Upper lobe of left lung (tissue), 6 donors: Measurements from ENCODE around the gene MYOM1. TPM values are rescaled to one million over a fixed set of nuclear protein-coding genes. Genes with fewer than 3 reads are reported as not detected.

ENCODE experiments used
- ATAC-seq, 2 donors: fragments of 200-7000 bp; cut with Tn5 transposase; one replicate each; pipeline ENCODE4 v1.9.1; 2022; ENCODE audit warnings: mild to moderate bottlenecking in 2 of 2, moderate library complexity in 2 of 2; ENCODE audit not compliant: low FRiP score in 2 of 2
- DNase-seq, 2 donors: peaks; one replicate each; pipeline ENCODE4 v3.0.0-alpha.2; 2019 to 2020
- H3K27ac ChIP-seq, 4 donors: fragments of 200-600 bp; sonication (generic); one replicate each; pipeline ENCODE4 v1.5.1; 2016 to 2019
- H3K27me3 ChIP-seq, 4 donors: fragments of 200-600 bp; sonication (generic); one replicate each; pipeline ENCODE4 v1.5.1; 2017 to 2019
- H3K36me3 ChIP-seq, 4 donors: fragments of 200-600 bp; sonication (generic); one replicate each; pipeline ENCODE4 v1.5.1; 2016 to 2019
- H3K4me1 ChIP-seq, 4 donors: fragments of 200-600 bp; sonication (generic); one replicate each; pipeline ENCODE4 v1.5.1; 2018 to 2019
- H3K4me3 ChIP-seq, 4 donors: fragments of 200-600 bp; sonication (generic); one replicate each; pipeline ENCODE4 v1.5.1; 2017 to 2019; ENCODE audit warnings: mild to moderate bottlenecking in 2 of 4, moderate library complexity in 1 of 4
- H3K9me3 ChIP-seq, 4 donors: fragments of 200-600 bp; sonication (generic); one replicate each; pipeline ENCODE4 v1.5.1; 2018 to 2019
- CTCF ChIP-seq, 6 experiments: fragments of 450-650 bp in 4 of 6; fragments of 200-600 bp in 2 of 6; sonication (generic) in 2 of 6; IDR thresholded peaks; one replicate each; pipeline ENCODE4 v1.5.1; 2016 to 2019; ENCODE audit warnings: antibody characterized with exemption in 6 of 6
- EP300 ChIP-seq, 4 donors: sonication (generic); formaldehyde crosslinking; IDR thresholded peaks; one replicate each; pipeline ENCODE4 v1.5.1; 2017; ENCODE audit warnings: antibody characterized with exemption in 4 of 4, control low read depth in 2 of 4
- POLR2A ChIP-seq, 4 donors: fragments of 450-650 bp; IDR thresholded peaks; one replicate each; pipeline ENCODE4 v1.5.1; 2016 to 2017; ENCODE audit warnings: antibody characterized with exemption in 4 of 4, mild to moderate bottlenecking in 2 of 4
- POLR2AphosphoS5 ChIP-seq, 2 donors: sonication (generic); formaldehyde crosslinking; IDR thresholded peaks; one replicate each; pipeline ENCODE4 v1.5.1; 2017; ENCODE audit warnings: antibody characterized with exemption in 2 of 2
- WGBS, 2 donors: methylation state at CpG; one replicate each; pipeline ENCODE4 v1.1.5; 2017 to 2018; 5-methylcytosine and 5-hydroxymethylcytosine counted together
- total RNA-seq, 6 donors: library from RNA; depleted of rRNA in 4 of 6; stranded (reverse); fragments of >200 nt in 4 of 6; gene quantifications; one replicate each; pipeline versions ENCODE4 v1.1.0 to v1.2.1, GENCODE V29; 2016 to 2021
- donor health status: DM: no; HTN: no; CAD: no; lungs with moderate emphysema.
- donor health status: DM: no; HTN: yes; CAD: no; lungs with severe emphysema.

The MYOM1 gene
- total RNA-seq, 6 donors from 2014 or later = 0.76 to 11.2 (median 2.2) TPM

- no peak overlapping the region for H3K4me3 ChIP-seq
- H3K36me3 ChIP-seq = no peaks in the 10 kb centered on the region
- no peaks in the 10 kb centered on the region for H3K27me3 ChIP-seq
- no peaks in the 10 kb centered on the region for H3K9me3 ChIP-seq
- no peak overlapping the region for H3K27ac ChIP-seq
- no peaks in the 10 kb centered on the region for H3K4me1 ChIP-seq
- DNase-seq (no peak), ATAC-seq (no peak)
- TF ChIP-seq EP300 (IDR thresholded peaks at IDR 0.05) = no peak
- TF ChIP-seq POLR2AphosphoS5 (IDR thresholded peaks at IDR 0.05) = no peak
- TF ChIP-seq POLR2A (IDR thresholded peaks at IDR 0.05) = no peak
- TF ChIP-seq CTCF (IDR thresholded peaks at IDR 0.05) = no peak
Observed at GRCh38 chr18:3140342-3140741, 79.4 kb downstream of the MYOM1 start.

- no peak for ATAC-seq
- TF ChIP-seq POLR2AphosphoS5 (IDR thresholded peaks at IDR 0.05) (no peak), POLR2A (IDR thresholded peaks at IDR 0.05) (no peak), CTCF (IDR thresholded peaks at IDR 0.05) (no peak)
- H3K4me1 ChIP-seq = no peaks in the 10 kb centered on the region
- no peak overlapping the region for H3K4me3 ChIP-seq
- no peak overlapping the region for H3K27ac ChIP-seq
- no peaks in the 10 kb centered on the region for H3K27me3 ChIP-seq
- no peak for DNase-seq
- WGBS, 2 donors = 89 to 92% methylated on average over 5 of the region's 5 CpGs
- no peaks in the 10 kb centered on the region for H3K36me3 ChIP-seq
- no peaks in the 10 kb centered on the region for H3K9me3 ChIP-seq
Observed at GRCh38 chr18:3139406-3139805, 80.4 kb downstream of the MYOM1 start.

- Histone ChIP-seq H3K27ac (no peak overlapping the region), H3K36me3 (no peaks in the 10 kb centered on the region), H3K4me3 (no peak overlapping the region), H3K27me3 (no peaks in the 10 kb centered on the region), H3K9me3 (no peaks in the 10 kb centered on the region), H3K4me1 (no peaks in the 10 kb centered on the region)
- no peak for ATAC-seq
- DNase-seq = no peak
- TF ChIP-seq POLR2A (IDR thresholded peaks at IDR 0.05) = no peak
- 83 to 87% methylated on average over 11 of the region's 11 CpGs for WGBS, 2 donors
Observed at GRCh38 chr18:3138274-3138975, 81.3 kb downstream of the MYOM1 start.

GRCh38 chr18:3135536-3135935 is 84.2 kb downstream of the MYOM1 start:
- H3K4me1 ChIP-seq = no peaks in the 10 kb centered on the region
- DNase-seq = no peak
- H3K36me3 ChIP-seq = no peaks in the 10 kb centered on the region
- TF ChIP-seq POLR2A (IDR thresholded peaks at IDR 0.05) (no peak), EP300 (IDR thresholded peaks at IDR 0.05) (no peak), CTCF (IDR thresholded peaks at IDR 0.05) (no peak), POLR2AphosphoS5 (IDR thresholded peaks at IDR 0.05) (no peak)
- ATAC-seq = no peak
- H3K9me3 ChIP-seq = no peaks in the 10 kb centered on the region
- WGBS, 2 donors = 92 to 94% methylated on average over 10 of the region's 10 CpGs
- no peak overlapping the region for H3K27ac ChIP-seq
- H3K4me3 ChIP-seq = no peak overlapping the region
- H3K27me3 ChIP-seq = no peaks in the 10 kb centered on the region

- DNase-seq (no peak), ATAC-seq (no peak)
- Histone ChIP-seq H3K27me3 (no peaks in the 10 kb centered on the region), H3K36me3 (no peaks in the 10 kb centered on the region), H3K4me1 (no peaks in the 10 kb centered on the region), H3K27ac (no peak overlapping the region), H3K9me3 (no peaks in the 10 kb centered on the region), H3K4me3 (no peak overlapping the region)
- 97 to 98% methylated on average over 3 of the region's 3 CpGs for WGBS, 2 donors
- TF ChIP-seq POLR2A (IDR thresholded peaks at IDR 0.05) (no peak), EP300 (IDR thresholded peaks at IDR 0.05) (no peak), CTCF (IDR thresholded peaks at IDR 0.05) (no peak), POLR2AphosphoS5 (IDR thresholded peaks at IDR 0.05) (no peak)
Observed at GRCh38 chr18:3132700-3133099, 87.1 kb downstream of the MYOM1 start.
